ENCODE results near the gene IDI1.
"Not testable (repeated sequence)": the region's sequence is repeated elsewhere in the genome, so short reads cannot be mapped to it uniquely, and the experiment has no call there.

The IDI1 gene

DNA sequence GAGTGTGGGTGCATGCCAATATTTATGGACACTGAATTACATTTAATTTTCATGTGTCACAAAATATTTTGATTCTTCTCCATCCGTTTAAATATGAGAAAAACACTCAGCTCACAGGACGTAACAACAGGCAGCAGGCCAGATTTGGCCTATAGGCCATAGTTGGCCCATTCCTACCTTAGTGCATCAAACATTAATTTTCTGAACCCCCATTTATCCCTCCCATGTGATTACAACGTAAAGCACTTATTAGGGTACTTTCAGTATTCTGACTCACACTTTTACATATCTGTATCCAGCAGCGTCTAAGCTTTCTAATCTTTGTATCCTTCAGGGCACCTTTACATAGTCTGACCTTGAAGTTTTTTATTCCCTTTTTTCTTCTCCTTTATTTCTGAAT lies 4.0 kb downstream of the IDI1 start:
- TF ChIP-seq, protein P1, sequence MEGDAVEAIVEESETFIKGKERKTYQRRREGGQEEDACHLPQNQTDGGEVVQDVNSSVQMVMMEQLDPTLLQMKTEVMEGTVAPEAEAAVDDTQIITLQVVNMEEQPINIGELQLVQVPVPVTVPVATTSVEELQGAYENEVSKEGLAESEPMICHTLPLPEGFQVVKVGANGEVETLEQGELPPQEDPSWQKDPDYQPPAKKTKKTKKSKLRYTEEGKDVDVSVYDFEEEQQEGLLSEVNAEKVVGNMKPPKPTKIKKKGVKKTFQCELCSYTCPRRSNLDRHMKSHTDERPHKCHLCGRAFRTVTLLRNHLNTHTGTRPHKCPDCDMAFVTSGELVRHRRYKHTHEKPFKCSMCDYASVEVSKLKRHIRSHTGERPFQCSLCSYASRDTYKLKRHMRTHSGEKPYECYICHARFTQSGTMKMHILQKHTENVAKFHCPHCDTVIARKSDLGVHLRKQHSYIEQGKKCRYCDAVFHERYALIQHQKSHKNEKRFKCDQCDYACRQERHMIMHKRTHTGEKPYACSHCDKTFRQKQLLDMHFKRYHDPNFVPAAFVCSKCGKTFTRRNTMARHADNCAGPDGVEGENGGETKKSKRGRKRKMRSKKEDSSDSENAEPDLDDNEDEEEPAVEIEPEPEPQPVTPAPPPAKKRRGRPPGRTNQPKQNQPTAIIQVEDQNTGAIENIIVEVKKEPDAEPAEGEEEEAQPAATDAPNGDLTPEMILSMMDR (conservative IDR thresholded peaks at IDR 0.05; ENCODE audit: low read depth, low read length), result no peak

GRCh38 chr10:1044146-1044545 lies 4.8 kb downstream of the IDI1 start:
- no peak for DNase-seq (ENCODE audit: low read depth)
- TF ChIP-seq, protein P1 (conservative IDR thresholded peaks at IDR 0.05; ENCODE audit: low read depth, low read length), result no peak
- no peak overlapping the region for H3K4me3 ChIP-seq (ENCODE audit: low read depth, low read length)

More for the DNA sequence above, 4.0 kb downstream of the IDI1 start:
- H3K4me3 ChIP-seq (ENCODE audit: low read depth, low read length), result no peak overlapping the region
- no peak for DNase-seq (ENCODE audit: low read depth)

DNA sequence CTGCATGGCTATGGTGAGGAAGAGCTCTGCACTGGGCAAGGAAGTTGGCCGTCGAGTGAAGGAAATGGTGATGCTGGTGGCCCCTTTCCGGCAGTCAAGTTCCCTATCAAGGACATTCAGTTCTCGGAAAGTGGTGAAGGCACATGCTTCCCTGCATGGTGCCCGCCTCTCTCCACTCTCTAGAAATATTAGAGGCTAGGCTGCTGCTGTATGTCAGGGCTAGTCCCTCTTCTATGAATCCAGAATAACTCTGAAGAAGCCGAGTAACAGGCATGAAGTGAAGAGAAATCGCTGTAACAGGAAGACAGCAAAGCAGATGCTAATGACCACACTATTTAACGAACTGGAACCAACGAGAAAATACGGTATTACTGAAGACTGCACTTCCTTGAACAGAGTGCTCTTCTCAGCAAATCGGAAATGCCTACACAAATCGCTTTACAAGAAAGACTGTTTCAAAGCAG lies 5.4 kb downstream of the IDI1 start:
- no peak overlapping the region for H3K4me3 ChIP-seq (ENCODE audit: low read depth, low read length)
- no peak for DNase-seq (ENCODE audit: low read depth)
- TF ChIP-seq, protein P1 (conservative IDR thresholded peaks at IDR 0.05; ENCODE audit: low read depth, low read length), result no peak

DNA sequence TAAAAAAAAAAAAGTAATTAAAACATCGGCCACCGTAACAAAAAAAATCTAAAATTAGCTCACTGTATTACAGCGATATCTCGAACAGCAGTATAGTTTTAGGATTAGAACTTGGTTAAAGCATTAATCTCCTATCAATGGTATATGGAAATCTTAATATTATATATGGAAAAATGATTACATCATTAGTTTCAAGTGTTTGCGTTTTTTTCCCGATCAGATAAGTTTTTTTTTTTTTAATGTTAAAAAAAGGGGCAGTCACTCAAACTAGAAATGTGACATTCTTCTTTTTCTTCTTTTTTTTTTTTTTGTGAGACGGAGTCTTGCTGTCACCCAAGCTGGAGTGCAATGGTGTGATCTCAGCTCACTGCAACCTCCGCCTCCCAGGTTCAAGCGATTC lies 7.4 kb downstream of the IDI1 start:
- TF ChIP-seq, protein P1 (conservative IDR thresholded peaks at IDR 0.05; ENCODE audit: low read depth, low read length), result no peak
- H3K4me3 ChIP-seq (ENCODE audit: low read depth, low read length), result no peak overlapping the region
- no peak for DNase-seq (ENCODE audit: low read depth)

DNA sequence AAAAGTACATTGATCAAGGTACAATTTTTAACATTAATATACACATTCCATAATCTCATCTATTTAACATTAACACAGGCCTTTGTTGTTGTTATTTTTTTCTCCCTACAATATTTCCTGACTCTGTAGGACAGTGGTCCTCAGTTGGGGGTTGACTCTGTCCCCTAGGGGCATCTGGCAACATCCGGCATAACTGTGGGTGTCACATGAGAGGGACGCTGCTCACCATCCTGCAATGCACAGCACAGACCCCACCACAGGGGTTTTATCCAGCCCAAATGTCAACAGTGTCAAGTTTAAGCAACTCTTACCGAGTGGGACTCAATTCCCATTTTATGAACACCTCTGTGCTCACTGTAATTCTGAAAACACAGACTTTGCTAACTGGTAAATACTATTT lies 8.8 kb downstream of the IDI1 start:
- TF ChIP-seq, protein P1 (conservative IDR thresholded peaks at IDR 0.05; ENCODE audit: low read depth, low read length), result no peak
- DNase-seq (ENCODE audit: low read depth), result no peak
- no peak overlapping the region for H3K4me3 ChIP-seq (ENCODE audit: low read depth, low read length)

DNA sequence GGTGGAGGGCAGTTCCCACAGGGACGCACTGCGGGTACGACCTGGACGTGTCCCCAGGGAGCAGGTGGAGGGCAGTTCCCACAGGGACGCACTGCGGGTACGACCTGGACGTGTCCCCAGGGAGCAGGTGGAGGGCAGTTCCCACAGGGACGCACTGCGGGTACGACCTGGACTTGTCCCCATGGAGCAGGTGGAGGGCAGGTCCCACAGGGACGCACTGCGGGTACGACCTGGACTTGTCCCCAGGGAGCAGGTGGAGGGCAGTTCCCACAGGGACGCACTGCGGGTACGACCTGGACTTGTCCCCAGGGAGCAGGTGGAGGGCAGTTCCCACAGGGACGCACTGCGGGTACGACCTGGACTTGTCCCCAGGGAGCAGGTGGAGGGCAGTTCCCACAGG lies 10.2 kb downstream of the IDI1 start:
- not testable (repeated sequence) for DNase-seq (ENCODE audit: low read depth); H3K4me3 ChIP-seq (ENCODE audit: low read depth, low read length)

- H3K4me3 ChIP-seq (ENCODE audit: low read depth, low read length), result no peak overlapping the region
- TF ChIP-seq, protein P1 (conservative IDR thresholded peaks at IDR 0.05; ENCODE audit: low read depth, low read length), result no peak
- no peak for DNase-seq (ENCODE audit: low read depth)
These were observed 11.8 kb downstream of the IDI1 start for GRCh38 chr10:1037098-1037497.

All from choroid plexus epithelial cell (primary cell).